Stomach (tissue), 4 donors: ENCODE data around the gene FSD2.

ENCODE experiments used
- EP300 ChIP-seq: sonication (generic); formaldehyde crosslinking; IDR thresholded peaks from one replicate; pipeline ENCODE4 v1.6.1; 2017; ENCODE audit warnings: antibody characterized with exemption
- POLR2A ChIP-seq, 4 donors: fragments of 450-650 bp; IDR thresholded peaks; one replicate each; pipeline ENCODE4 v1.6.1; 2016; ENCODE audit warnings: antibody characterized with exemption in 4 of 4, control low read depth in 2 of 4, mild to moderate bottlenecking in 1 of 4, moderate library complexity in 1 of 4
- TF ChIP-seq, protein P1 (sequence below), 7 experiments: fragments of 450-650 bp in 4 of 7; fragments of 200-600 bp in 3 of 7; sonication (generic) in 3 of 7; IDR thresholded peaks; one replicate each; pipeline ENCODE4 v1.5.1; 2016 to 2019; ENCODE audit warnings: antibody characterized with exemption in 7 of 7, control low read depth in 2 of 7, mild to moderate bottlenecking in 1 of 7

- TF ChIP-seq POLR2A (IDR thresholded peaks at IDR 0.05): no peak
- TF ChIP-seq, protein P1, sequence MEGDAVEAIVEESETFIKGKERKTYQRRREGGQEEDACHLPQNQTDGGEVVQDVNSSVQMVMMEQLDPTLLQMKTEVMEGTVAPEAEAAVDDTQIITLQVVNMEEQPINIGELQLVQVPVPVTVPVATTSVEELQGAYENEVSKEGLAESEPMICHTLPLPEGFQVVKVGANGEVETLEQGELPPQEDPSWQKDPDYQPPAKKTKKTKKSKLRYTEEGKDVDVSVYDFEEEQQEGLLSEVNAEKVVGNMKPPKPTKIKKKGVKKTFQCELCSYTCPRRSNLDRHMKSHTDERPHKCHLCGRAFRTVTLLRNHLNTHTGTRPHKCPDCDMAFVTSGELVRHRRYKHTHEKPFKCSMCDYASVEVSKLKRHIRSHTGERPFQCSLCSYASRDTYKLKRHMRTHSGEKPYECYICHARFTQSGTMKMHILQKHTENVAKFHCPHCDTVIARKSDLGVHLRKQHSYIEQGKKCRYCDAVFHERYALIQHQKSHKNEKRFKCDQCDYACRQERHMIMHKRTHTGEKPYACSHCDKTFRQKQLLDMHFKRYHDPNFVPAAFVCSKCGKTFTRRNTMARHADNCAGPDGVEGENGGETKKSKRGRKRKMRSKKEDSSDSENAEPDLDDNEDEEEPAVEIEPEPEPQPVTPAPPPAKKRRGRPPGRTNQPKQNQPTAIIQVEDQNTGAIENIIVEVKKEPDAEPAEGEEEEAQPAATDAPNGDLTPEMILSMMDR (IDR thresholded peaks at IDR 0.05): no peak
- TF ChIP-seq EP300: no peak
Measured at GRCh38 chr15:82763361-82764116, 42.3 kb downstream of the FSD2 start.
